ENCODE measurements around the gene ALX4. TPM values are rescaled to one million over a fixed set of nuclear protein-coding genes. Genes with fewer than 3 reads are reported as not detected.

Gene ALX4
- total RNA-seq, 1 donor from 2014 or later: not detected

Other genes starting within 250 kb of the ALX4 start
- gene ACCS, start 243.9 kb downstream of the ALX4 start, total RNA-seq: 20.4 TPM
- gene EXT2, start 214.5 kb downstream of the ALX4 start, total RNA-seq: 54.3 TPM

Measured in mesenteric fat pad (tissue), 1 donor.